HuH-7 (cell line): ENCODE results near the gene TNIK.
A peak's percentile ranks its signal among the peaks of the same experiment; 100 is the strongest.

Source experiments
- DNase-seq: peaks from one replicate; pipeline ENCODE4 v3.0.0; 2011; ENCODE audit warnings: low spot score

Gene TNIK

GRCh38 chr3:171336406-171336805 lies 123.8 kb downstream of the TNIK start:
- DNase-seq = no peak

- DNase-seq = no peak
Measured at GRCh38 chr3:171335559-171335958, 124.6 kb downstream of the TNIK start.

DNA sequence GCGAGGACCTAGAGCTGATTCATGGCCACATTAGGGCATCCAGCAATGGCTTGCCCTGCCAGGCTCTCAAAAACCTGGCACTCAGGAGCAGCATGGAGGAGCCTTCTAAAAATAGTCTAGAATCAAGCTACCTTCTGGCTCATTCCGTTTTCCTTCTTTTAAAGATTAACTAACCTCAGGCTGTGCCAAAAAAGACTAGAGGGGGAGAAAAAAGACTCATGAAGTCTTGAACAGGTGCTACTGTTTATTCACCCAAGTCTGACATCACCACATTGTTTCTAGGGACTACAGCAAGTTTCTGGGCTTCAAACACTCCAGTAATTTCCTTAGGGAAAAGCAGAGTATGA lies 125.8 kb downstream of the TNIK start:
- no peak for DNase-seq

- no peak for DNase-seq
Measured at GRCh38 chr3:171333784-171334464, 126.3 kb downstream of the TNIK start.

- DNase-seq = no peak
Measured at GRCh38 chr3:171330938-171331337, 129.3 kb downstream of the TNIK start.

- DNase-seq = no peak
Measured at GRCh38 chr3:171329746-171330145, 130.5 kb downstream of the TNIK start.

DNA sequence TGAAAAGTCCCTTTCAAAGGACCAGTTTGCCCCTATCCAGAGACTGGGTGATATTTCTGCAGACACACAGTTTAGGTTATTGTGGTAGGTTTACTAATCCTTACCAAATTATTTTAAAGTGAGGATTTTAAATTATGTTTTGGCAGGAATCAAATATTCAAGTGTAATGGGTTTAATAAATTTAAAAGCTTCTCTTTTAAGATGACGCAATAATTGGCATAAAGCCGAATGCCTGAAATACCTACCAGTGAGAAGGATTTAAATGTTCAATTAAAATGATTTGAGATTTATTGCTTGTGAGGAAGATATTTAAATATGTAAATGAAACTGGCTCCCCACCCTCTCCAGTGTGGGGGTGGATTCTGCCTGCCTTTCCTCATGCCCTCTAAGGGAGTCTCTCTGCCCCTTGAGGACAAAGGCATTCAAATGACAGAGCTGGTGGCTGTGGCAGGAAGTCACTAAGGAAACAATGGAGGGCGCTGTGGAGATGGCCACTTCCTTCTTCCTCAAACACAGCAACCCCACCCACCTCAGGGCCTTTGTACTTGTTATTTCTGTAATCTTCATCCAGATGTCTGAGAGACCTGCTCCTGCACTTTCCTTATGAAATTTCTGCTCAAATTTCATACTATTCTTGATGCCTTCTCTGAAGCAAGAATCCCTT lies 131.7 kb downstream of the TNIK start:
- peak; percentile 21 for DNase-seq

- DNase-seq = no peak
Measured at GRCh38 chr3:171327441-171328174, 132.6 kb downstream of the TNIK start.

GRCh38 chr3:171326717-171327440 lies 133.3 kb downstream of the TNIK start:
- DNase-seq = no peak

DNA sequence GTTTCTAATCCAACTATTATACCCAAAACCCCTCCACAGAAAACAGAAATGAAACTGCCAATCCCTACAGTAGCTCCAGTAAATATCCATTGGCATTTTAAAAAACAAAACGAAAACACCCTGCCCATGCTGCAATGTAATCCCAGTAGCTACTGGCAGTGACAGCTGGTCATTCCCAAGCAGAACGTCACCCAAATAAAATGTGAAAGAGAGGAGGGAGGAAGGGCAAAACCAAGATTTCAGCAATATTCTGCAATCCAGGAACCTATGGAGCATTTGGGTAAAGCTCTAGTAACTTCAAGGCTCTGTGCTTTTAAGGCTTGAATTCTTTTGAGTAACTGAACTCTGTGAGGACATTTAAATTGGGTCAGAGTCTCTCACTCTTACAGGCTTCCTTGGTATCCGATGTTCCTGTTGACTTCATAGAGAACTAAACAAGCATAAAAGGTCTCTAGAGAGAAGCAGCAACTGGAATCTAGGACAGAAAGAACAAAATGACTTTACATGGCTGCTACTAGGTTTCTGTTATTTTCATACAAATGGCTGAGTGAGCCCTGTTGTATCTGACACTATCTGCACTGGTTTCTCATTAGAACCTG lies 136.2 kb downstream of the TNIK start:
- DNase-seq = no peak

DNA sequence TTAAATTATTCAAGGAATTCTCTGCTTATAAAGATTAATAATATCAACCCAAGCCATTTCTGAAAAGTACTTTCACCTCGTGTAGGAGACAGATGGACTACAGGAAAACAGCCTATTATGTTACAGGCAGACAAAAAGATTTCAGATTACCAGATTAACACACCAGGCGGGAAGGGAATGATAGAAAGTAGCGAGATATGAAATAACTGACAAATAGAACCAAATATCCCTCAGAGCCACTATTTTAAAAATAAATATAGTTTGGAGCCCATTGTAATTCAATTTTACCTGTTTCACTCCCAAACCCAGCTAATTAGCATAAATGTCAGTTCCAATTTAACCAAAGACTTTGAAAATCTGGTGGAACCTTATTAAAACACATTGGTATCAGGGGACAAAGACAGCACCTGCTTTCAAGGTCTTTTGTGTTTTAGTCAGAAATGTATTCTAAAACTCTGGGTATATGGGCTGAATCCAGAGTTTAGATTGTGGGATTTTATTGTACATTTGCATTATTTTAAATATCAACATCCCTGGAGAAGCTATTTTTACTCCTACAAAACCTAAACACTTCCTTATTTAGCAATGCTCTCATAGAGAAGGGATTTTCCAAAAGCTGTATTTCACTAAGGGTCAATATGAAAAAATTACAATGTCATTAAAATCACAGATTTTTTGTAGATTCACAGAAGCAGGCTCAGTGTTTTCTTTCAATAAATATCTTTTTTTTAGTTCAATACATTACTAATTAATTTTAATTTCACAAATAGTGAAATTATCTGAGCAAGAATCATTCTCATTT lies 138.4 kb downstream of the TNIK start:
- no peak for DNase-seq

DNA sequence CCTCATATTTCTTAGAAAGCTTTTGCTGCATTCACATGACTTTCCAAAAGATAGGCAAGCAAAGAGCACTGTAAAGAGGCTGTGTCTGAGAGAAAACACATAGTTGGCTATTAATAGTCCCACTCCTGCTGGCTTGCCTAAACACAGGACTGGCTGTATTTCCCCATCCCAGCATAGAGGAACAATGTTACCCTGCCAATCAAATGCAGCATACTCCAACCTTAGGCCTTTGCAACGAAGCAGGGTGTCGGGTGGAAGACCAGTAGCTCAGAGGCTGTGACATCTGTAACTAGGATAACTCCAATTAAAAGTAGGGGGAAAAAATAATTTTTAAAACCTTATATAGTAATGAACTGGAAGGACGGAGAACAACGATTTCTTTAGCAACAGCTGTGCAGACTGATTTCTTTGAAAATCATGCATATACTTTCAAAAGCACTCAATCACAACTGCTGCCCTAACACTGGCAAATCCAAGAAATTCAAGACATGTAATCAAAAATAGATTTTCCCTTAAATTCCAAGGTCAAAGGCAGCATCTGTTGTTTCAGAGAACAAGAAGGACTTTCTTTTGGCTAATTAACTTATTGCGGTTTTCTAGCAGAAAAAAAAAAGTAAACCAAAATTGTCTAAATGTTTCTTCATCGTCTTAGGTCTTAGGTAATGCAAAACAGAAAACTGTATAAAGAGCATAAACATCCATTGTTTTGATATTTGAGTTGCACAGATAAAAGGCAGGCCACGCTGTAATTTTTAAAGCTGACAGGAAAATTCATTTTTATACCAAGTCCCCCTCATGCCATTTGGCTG lies 139.3 kb downstream of the TNIK start:
- DNase-seq = peak; percentile 15

DNA sequence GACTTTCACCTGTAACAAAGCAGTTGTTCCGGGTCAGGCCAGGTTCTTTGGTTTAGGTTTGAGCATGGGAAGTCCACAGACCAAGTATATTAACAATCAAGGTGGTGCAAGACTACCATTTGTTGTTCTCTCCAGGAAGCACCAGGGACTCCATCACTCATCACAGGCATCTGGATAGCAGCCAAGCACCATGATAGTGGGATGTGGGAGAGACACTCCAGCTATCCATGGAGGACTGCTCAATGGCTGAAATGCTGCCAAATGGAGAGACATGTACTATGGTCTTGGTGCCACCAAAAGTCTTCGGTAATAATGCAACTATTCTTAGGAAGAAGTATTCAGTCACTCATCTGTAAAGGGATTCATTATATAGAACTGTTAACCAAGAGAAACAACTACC lies 143.0 kb downstream of the TNIK start:
- no peak for DNase-seq

GRCh38 chr3:171315919-171316318 lies 144.3 kb downstream of the TNIK start:
- DNase-seq = no peak

- DNase-seq = no peak
Measured at GRCh38 chr3:171315101-171315500, 145.1 kb downstream of the TNIK start.

DNA sequence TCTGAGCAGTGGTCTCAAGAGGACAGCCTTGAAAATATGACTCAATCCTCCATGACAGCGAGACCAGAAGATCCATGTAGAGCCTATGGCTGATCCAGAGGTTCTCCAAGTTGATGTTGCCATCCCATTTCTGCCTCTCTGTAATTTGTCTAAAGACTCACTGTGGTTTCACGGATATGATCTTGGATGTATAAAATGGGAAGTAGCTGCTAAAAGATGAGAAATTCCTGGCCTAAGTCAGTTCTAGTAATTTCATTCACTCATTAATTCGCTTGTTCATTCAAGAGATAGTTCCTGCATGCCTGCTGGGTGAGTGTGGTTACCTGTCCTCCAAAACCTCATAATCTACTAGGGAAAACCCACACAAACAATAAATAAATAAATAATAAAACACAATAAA lies 145.9 kb downstream of the TNIK start:
- no peak for DNase-seq

- no peak for DNase-seq
Measured at GRCh38 chr3:171313702-171314101, 146.5 kb downstream of the TNIK start.

DNA sequence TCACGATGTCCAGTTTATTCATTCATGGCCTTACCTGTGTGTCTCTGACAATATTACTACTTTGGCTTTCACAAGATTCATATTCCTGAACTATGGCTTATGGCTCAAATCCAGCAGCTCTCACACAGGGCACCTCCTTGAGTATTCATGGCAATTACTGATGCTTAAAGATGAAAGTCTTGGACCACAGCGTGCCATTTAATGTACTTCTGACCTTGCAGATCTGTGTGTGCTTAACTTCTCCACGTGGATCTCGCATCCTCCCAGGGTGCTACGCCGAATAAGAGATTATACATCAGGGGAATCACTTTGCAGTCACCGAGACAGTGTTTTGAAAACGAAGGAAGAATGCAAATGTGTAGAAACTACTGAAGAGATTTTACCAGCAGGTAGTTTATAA lies 147.5 kb downstream of the TNIK start:
- no peak for DNase-seq

DNA sequence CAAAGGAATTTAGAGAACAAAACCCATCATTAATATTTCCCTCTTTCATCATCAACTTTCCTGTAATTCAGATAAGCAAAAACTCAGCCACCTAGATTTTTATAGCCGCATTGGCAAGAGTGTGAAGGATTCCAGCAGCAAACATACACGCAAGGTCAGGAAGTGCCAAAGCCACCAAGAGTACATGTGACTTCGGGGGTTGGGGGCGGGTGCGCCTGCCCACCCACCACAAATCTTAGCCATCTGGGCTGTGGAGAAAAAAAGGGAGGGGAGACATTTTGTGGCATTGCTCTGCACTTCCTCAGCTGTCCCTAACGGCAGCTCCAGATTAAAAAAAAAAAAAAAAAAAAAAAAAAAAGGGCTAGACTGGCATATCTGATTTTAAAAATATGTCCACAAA lies 148.4 kb downstream of the TNIK start:
- no peak for DNase-seq

GRCh38 chr3:171309906-171310359 lies 150.3 kb downstream of the TNIK start:
- no peak for DNase-seq

GRCh38 chr3:171307988-171308387 lies 152.2 kb downstream of the TNIK start:
- DNase-seq = no peak
